Cerebellar cortex (tissue), 1 donor: ENCODE results near the gene CHST15.
"Not testable (repeated sequence)": the region's sequence is repeated elsewhere in the genome, so short reads cannot be mapped to it uniquely, and the experiment has no call there.

Experiments
- DNase-seq: peaks from one replicate; pipeline ENCODE4 v3.0.0-alpha.2; 2015; ENCODE audit warnings: low spot score

CHST15 gene

DNA sequence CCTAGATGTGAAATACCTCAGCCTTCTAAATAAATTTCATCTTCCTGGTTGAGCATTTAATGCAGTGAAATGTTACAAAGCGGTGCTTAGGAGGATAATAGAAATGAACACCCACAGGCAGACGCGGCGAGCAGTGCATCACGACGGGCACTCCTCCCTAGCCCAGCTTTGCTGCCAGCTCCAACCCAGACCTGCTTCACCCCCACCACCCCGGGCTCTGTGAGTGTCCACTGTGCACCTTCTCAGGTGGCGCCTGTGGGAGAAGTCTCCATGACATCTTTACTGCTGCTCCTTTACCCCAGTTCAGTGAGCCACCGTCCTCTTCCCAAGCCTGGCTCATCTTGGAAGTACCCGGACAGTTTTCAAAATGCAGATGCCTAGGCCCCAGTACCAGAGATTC is 5.2 kb upstream of the CHST15 start:
- no peak for DNase-seq

DNA sequence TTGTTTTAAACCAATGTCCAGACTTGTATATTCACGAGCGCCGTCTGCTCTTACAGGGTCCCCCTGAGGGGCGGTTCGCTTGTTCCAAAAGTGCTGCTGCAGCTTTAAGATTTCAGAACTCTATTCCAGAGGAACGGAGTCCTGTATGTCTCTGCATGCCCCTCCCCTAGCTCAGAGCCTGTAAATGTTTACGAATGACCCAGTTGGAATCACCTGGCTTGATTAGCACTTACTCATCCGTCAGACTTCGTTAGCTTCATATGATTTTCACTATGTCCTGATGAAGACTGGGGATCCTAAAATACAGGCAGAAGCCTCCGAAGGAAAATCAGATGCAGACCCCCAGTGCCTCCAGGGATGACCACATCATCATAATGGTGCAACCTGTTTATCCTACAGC is 4.5 kb upstream of the CHST15 start:
- no peak for DNase-seq

DNA sequence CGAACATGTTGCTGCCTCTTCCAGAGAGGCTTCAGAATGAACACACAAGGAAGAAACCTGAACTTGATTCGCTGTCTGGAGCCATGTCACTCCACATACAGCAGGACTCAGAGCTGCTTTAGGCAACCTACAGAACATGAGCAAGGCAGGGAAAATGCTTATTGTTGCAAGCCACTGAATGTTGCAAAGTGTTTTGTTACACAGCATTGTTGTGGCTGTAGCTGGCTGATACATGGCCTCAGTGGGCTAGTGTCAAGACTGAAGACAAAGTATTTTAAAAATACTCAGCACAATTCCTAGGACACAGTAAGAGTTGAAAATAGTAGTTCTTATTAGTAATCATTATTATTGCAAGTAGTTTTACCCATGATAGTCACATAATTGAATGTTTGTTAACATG is 3.1 kb upstream of the CHST15 start:
- DNase-seq = no peak

DNA sequence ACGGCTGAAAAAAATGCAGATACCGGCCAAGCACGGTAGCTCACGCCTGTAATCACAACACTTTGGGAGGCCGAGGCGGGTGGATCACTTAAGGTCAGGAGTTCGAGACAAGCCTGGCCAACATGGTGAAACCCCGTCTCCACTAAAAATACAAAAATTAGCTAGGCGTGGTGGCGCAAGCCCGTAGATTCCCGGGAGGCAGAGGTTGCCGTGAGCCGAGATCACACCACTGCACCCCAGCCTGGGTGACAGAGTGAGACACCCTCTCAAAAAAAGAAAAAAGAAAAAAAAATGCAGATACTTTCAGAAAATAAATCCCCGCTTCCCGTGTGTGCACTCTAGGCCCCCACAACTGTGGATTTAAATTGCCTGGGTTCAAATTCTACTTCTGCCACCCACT is 2.4 kb upstream of the CHST15 start:
- not testable (repeated sequence) for DNase-seq

DNA sequence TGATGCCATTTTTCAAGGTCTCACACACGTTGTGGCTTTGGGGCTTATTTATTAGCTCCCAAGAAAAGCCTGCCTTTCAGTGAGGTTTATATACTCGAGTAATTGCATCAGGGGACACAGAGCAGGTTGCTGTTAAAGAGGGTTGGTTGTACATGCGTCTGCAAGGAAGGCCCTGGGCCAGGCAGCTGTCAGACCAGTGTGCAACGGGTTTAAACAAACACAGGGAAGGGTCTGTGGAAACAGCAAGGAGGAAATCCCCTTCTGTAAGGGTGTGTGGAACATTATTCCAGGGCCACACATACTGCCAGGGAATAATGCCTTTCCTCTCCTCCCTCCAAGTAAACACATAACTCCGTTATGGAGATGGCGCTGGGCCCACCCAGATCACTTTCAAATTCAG is 1.7 kb upstream of the CHST15 start:
- no peak for DNase-seq

DNA sequence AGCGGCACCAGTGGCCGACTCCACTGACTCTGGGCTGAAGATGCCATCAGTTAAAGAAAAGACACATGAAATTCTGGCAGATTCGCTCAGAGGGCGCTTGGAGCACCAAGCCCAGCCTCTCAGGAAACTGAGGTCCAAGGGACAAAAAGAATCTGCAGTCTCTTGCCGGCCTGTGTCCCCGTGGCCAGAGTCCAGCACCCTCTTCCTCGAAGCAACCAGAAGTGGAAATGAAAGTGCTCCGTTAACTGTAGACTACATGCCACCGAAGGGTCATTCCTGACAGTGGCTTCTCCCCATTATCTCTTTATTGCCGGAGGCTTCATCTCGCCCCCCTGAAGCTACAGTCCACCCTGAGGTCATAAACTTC is 1.0 kb upstream of the CHST15 start:
- DNase-seq = no peak

DNA sequence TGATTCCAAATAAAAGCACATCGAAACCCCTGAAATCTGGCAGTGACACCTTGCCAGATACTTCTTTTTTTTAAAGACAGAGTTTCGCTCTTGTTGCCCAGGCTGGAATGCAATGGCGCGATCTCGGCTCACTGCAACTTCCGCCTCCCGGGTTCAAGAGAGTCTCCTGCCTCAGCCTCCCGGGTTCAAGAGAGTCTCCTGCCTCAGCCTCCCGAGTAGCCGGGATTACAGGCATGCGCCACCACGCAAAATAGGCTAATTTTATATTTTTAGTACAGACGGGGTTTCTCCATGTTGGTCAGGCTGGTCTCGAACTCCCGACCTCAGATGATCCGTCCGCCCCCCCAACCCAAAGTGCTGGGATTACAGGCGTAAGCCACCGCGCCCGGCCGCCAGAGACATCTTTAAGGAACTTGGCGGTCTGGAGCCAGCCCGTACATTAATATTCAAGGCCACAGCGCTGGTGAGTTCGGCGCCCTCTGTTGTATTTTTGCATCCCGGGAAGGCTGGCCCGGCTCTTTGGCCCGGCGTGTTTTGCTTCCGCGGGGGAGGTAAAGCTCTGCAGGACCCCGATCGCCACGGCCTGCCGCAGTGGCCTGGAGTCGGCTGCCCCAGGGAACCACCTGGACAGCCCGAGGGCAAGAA is 498 bp upstream of the CHST15 start:
- DNase-seq = not testable (repeated sequence)

DNA sequence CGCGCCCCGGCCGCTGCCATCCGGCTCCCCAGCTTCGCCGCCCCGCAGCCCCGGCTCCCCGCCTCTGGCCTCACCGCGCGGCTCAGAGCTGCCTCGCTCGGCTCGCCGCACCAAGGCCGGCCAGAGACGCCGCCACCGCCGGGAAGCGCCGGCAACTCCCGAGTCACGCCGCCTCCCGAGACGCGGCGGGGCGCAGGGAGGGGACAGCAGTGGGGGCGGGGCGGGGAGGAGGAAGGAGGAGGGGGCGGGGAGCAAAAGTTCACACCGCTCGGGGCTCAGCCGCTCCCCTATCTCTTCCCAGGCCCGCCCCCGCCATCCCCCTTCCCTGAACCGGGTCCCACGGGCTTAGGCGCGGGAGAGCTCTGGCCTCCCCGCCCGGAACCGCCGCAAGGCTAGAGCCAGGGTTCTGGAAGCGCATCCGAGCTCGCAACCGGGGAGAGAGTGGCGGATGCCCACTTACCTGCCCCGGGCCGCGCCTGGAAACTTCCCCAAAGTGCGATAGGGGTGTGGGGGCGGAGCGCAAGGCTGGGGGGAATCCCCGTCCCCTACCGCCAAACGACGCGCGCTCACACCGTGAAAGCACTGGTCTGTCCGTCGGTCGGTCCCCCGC is 1.0 kb downstream of the CHST15 start:
- DNase-seq = no peak

DNA sequence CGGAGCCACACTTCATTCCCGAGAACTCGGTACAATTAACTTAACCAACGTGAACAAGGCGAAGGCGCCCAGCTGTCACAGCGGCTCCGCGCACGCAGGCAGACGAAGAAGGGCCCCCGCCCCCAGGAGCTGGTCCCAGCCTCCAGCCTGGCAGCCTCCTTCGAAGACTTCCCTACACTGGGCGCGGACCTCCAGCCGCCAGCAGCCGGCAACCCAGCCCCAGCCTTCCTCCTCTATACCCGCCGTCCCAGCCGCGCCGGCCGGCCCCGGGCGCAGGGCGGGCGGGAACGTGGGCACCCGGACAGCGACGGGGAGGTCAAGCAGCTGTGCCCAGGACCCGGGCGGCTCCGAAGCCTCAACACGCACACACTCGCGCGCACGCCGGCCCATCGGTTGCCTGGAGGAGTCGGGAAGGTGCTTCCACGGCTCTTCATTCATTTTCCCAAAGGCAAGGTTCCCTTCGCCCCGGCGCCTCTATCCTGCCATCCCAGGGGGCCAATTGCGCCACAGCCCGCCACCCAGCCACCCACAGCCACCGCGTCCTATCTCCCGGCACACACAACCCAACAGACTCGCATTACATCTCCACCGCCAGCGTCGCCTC is 1.6 kb downstream of the CHST15 start:
- no peak for DNase-seq

DNA sequence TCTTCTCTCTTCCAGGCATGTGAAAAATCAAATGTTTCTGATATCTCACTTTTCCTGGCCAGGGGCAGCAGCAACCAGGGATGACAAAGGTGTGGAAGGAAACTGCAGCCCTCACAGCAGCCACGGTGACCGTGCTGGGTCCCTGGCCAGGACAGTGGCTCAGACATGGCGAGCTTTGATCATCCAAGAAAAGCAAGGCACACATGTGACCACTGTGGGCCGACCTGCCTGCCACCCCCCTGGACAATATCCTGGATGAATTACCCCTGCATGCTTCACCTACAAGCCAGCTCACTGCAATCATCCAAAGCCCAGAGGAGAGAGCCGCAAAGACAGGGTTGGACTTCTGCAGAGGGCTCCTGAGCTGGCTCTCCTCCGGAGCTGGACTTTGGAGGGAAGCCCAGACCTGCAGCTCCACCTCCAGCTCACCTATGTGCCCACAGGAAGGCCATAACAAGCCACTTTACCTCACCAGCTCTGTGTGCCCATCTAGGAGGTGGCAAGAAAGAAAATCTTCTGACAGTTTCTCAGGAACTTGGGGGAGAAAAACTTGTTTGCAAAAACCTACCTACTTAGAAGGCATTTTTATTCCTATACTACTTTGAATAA is 2.7 kb downstream of the CHST15 start:
- no peak for DNase-seq

DNA sequence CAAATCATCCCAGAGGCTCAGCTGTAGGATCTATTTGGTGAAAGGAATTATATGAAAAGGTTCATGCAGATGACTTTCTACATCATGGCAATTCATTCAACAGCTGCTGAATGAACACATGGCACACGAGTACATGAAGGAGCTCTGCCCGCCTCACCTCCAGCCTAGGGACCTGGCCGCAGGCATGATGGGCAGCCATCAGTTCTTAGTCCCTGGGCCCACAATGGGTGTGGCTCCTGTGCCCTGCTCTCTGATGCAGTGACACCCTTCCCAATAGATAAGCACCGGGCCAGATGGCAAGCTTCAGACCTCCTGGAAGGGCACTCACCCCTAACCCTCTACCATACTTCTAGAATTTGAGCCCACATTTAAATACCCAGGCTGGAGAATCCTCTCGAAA is 3.5 kb downstream of the CHST15 start:
- DNase-seq = no peak

DNA sequence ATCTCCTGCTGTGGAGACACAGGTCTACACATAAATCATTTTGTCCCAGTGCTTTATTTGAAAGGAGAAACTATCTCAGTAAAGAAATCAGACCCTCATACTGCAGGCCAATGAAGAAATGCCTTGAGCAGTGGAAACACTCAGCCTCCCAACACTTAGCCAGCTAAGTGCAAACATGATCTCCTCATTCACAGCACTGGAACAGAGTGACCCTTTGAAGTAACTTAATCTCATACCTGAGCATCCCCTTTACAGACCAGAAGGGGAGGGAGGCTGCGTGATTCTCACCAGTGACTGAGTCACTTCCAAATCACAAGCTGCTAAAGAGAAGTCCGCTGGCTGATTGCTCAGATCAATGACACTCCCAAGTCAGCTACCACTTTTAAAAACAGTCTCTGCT is 4.5 kb downstream of the CHST15 start:
- no peak for DNase-seq

DNA sequence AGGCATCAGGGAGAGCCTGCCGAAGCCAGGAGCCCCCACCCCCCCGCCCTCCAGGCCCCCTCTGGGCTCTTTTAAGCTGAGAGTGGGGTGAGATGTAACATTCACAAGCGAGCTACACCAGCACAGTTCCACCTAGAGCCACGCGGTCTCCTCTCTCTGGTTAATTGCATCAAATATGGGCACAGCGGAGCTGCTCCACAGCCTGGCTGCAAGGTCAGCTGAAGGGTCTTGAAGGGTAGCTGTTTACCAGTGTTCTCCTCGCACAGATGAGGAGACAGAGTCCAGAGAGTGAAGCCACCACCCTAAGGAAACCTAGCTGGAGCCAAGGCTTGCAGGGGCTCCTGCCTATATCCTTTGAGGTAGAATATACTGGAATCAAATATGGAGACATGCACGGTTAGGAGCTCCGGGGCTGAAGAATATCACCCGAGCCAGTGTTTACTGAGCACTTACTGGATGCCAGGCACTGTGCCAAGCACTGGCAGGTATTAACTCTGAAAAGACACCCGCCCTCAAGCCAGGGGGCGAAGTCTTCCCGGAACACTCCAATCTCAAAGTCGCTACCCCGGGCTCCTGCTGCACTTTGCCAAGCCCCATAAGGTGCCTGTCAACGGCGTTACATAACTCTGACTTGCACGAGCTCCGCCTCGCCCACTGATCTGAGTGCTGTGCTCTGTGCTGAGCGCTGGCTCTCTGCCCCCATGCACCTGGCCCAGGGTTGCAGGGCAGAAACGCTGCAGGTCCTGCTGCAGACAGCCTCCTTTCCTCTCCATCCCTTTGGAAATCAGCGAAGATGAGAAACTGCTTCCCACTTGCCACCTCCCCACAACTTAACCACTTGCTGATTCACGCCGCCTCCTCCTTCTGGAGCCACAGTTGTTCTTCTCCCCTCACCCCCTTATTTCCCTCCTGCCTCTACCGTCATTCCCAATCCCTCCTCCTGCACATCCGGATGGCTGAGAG is 5.4 kb downstream of the CHST15 start:
- DNase-seq = no peak

DNA sequence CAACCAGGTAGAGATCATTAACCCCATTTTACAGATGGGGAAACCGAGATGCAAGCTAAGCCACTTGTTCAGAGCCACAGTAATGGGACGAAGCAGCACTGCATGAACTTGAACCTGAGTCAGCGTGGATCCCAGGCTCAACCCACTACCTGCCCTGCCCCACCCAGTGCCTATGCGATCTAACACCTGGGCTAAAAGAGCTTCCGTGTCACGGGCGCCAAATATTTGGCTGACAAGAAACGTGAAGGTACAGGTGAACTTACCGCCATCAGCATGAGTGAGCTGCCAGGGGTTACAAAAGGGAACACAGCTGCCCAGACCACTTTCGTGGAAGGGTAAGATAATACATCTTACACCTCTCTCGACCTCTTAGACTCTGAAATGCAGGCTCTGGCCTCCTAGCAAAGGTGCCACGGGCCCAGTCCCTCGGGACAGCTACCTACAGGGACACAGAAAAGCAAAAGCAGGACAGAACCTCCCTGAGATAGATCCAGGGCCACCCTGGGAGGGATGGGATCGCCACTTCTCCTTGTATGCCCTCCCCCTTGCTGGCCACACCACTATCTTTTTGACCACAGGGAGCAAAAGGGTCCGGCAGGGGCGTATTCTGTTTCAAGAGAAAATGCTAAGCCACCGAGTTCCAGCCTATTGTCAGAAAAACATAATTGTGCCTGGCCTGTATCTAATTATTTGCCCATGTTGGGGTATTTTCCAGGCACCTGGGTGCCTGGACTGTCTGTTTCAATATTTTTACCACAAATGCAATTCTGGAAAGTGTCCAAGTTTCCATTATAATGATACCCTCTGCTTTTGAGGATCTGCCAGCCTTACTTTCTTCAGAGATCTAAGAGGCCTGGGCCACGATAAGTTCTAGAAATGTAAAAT is 6.4 kb downstream of the CHST15 start:
- DNase-seq = no peak

DNA sequence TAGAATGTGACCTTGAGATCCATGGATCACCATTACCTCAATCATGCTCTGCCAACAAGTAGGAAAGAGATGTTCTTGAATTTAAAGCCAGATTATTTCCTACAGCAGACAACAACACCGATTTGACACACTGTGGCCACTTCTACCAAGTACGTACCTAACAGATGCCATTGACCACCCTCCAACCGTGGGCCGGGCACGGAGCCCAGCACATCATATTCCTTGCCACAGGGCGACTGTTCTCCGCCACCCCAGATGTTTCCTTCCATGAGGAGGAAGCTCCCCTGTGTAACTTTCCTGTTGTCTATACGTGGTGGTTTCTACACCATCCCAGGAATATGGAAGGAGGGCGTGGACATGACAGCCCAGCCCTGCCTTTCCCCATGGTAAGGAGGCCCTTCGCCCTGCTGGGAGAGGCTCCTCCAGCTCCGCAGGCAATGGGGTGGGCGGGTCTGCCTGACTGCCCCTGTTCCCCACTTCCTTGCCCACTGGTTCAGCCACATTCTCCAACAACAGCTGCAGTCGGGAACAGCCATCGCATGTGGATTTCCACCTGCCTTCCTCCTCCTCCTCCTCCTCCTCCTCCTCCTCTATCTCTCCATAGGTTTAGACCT is 7.2 kb downstream of the CHST15 start:
- no peak for DNase-seq

DNA sequence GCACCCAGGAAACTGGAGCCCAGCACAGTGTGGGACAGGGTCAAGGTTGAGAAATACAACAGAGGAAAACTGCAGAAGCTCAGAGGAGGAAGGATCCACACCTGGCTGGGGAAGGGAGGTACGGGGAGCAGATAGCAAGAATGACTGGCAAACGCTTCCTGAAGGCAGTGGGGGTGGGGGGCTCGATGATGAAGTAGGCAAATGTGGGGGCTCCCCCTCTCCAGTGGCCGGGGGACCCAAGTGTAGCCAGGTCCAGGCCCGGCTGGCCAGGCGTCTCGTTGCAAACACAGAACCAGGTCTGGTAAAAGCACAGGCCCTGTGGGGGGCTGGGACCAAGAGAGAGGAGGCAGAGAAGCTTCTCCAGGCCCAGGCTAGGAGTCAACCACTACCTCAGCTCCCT is 7.7 kb downstream of the CHST15 start:
- no peak for DNase-seq

DNA sequence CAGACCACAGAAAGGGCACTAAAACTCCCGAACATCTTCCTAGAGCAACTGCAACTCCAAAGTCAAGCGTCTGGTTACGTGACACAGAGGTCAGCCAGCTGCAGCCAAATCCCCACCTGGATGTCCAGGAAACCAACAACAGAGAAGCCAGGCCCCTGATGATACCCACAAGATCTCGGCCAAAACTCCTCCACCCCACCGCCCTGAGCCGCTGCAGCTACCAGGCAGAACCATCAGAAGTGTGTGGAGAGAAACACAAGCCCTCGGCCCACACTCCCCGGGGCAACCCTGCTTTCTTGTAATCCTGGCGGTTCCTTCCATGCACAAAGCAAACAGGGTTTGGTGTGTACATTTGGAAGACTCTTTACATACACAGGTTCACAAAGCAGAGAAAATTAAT is 8.7 kb downstream of the CHST15 start:
- no peak for DNase-seq

DNA sequence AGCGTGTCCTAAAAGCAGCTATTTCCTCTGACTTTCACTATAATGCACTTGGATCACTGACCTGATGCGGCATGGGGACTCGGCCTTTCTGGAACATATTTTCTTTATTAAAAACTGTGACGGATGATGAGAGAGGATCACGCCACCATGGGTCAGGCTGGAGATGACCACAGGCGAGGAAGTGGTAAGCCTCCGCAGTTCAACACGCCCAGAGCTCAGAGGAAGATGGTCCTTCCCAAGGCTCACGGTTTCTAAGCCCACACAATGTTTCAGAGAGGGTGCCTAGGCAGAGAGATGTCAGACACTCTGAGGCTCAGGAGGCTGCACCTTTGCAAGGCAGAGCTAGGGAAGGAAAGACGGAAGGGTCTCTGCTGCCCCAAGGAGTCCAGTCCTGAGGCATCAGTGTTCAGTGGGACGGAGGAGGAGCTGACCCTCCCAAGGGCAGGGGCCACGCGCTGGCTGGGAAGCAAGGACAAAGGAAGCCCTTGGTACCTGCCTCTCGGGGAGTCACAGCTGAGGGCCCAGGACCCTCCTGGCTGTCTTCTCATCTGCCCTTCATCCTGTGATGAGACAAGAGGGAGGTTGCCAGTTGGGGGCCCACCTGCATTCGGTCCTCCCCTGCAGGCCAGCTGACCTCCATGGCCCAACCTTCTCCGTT is 9.5 kb downstream of the CHST15 start:
- DNase-seq = no peak

DNA sequence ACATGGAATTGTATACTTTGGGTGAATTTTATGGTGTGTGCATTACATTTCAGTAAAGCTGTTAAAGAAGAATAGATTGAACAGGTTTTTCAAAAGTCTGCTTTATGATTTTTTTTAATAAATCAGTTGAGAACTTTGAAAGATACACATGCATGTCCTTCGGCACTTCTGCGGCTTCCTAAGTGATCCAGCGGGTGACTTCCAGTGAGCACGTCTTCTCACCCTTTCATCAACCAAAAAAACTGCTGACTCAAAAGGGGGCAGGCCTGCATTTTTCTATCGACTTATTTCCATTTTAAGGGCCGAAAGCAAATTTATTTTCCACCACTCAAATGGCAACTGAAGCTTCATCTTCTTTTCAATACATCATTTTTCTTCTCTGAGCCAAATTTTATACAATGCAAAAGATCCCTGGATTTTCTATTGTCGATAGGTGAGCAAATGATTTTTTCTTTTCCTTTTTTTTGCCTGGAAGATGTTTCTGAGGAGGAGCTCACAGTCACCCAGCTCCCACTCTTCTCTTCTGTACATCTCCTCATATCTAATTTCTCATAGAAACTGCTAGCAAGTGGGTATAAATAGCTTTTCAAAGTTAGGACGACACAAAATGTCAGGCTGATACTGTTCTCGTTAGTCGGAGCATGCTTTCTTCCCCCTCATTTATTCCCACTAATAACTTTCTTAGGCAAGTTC is 10.2 kb downstream of the CHST15 start:
- no peak for DNase-seq

DNA sequence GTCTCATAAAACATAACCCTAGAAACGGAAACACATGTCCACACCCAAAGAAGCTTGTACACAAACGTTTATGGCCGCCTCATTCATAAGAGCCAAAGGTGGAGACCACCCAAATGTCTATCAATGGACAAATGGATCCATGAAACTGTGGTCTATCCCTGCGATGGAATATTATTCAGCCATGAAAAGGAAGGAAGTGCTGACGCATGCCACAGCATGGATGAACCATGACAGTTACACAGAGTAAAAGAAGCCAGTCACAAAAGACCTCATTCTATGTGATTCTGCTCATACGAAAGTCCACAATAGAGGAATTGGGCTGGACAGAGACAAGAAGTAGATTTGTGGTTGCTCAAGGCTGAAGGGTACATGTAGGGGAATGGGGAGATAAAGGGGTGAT is 10.8 kb downstream of the CHST15 start:
- no peak for DNase-seq
